ENCODE data around the gene COL7A1. TPM values are rescaled to one million over a fixed set of nuclear protein-coding genes. Genes with fewer than 3 reads are reported as not detected.

COL7A1 gene
- total RNA-seq, 1 experiment from 2014 or later = 5.2 TPM

- H3K27me3 Mint-ChIP-seq (ENCODE audit: insufficient read depth, unreplicated experiment) = no peaks in the 10 kb centered on the region
- Histone ChIP-seq H3K9me3 (no peaks in the 10 kb centered on the region), H3K36me3 (ENCODE audit: control insufficient read depth, insufficient read depth, low read length) (no peaks in the 10 kb centered on the region), H3K4me1 (no peaks in the 10 kb centered on the region), H3K4me3 (ENCODE audit: low read depth, low read length) (no peak overlapping the region), H3K27me3 (replicated peaks; ENCODE audit: control insufficient read depth, insufficient read depth, low read length) (no peaks in the 10 kb centered on the region)
- no peak for TF ChIP-seq CTCF (IDR thresholded peaks at IDR 0.05; ENCODE audit: insufficient read depth in 1 of 2, low read depth in 1 of 2, low read length in 1 of 2, severe bottlenecking in 1 of 2, unreplicated experiment in 1 of 2)
- no peak for DNase-seq
- intact Hi-C loops (cut with micrococcal nuclease; ENCODE audit: unreplicated experiment) = no loop called here
- ChIA-PET CTCF (no interaction called here), POLR2A (no interaction called here)
- no peak overlapping the region for H3K4me3 Mint-ChIP-seq (ENCODE audit: unreplicated experiment)
- BruUV-seq (replicated peaks) = no TSS peak
- H3K9me3 Mint-ChIP-seq (ENCODE audit: unreplicated experiment) = no peaks in the 10 kb centered on the region
- no peaks in the 10 kb centered on the region for H3K4me1 Mint-ChIP-seq (ENCODE audit: low read depth, unreplicated experiment)
- no peaks in the 10 kb centered on the region for H3K36me3 Mint-ChIP-seq (ENCODE audit: insufficient read depth, unreplicated experiment)
- H3K27ac Mint-ChIP-seq (ENCODE audit: unreplicated experiment) = no peak overlapping the region
Observed at GRCh38 chr3:48569808-48570450, 25.2 kb downstream of the COL7A1 start.

GRCh38 chr3:48569400-48569799 is 25.7 kb downstream of the COL7A1 start:
- Histone ChIP-seq H3K4me1 (no peaks in the 10 kb centered on the region), H3K4me3 (ENCODE audit: low read depth, low read length) (no peak overlapping the region), H3K27me3 (replicated peaks; ENCODE audit: control insufficient read depth, insufficient read depth, low read length) (no peaks in the 10 kb centered on the region), H3K36me3 (ENCODE audit: control insufficient read depth, insufficient read depth, low read length) (no peaks in the 10 kb centered on the region), H3K9me3 (no peaks in the 10 kb centered on the region)
- no peaks in the 10 kb centered on the region for H3K9me3 Mint-ChIP-seq (ENCODE audit: unreplicated experiment)
- TF ChIP-seq CTCF (IDR thresholded peaks at IDR 0.05; ENCODE audit: insufficient read depth in 1 of 2, low read depth in 1 of 2, low read length in 1 of 2, severe bottlenecking in 1 of 2, unreplicated experiment in 1 of 2) = no peak
- no peak overlapping the region for H3K27ac Mint-ChIP-seq (ENCODE audit: unreplicated experiment)
- intact Hi-C loops (cut with micrococcal nuclease; ENCODE audit: unreplicated experiment) = no loop called here
- H3K27me3 Mint-ChIP-seq (ENCODE audit: insufficient read depth, unreplicated experiment) = no peaks in the 10 kb centered on the region
- H3K4me3 Mint-ChIP-seq (ENCODE audit: unreplicated experiment) = no peak overlapping the region
- DNase-seq = no peak
- no peaks in the 10 kb centered on the region for H3K36me3 Mint-ChIP-seq (ENCODE audit: insufficient read depth, unreplicated experiment)
- CTCF ChIA-PET = no interaction called here
- POLR2A ChIA-PET = no interaction called here
- no TSS peak for BruUV-seq (replicated peaks)
- H3K4me1 Mint-ChIP-seq (ENCODE audit: low read depth, unreplicated experiment) = no peaks in the 10 kb centered on the region

GRCh38 chr3:48568476-48568875 is 26.7 kb downstream of the COL7A1 start:
- Mint-ChIP-seq H3K27me3 (ENCODE audit: insufficient read depth, unreplicated experiment) (no peaks in the 10 kb centered on the region), H3K9me3 (ENCODE audit: unreplicated experiment) (no peaks in the 10 kb centered on the region), H3K4me3 (ENCODE audit: unreplicated experiment) (no peak overlapping the region), H3K36me3 (ENCODE audit: insufficient read depth, unreplicated experiment) (no peaks in the 10 kb centered on the region), H3K4me1 (ENCODE audit: low read depth, unreplicated experiment) (no peaks in the 10 kb centered on the region), H3K27ac (ENCODE audit: unreplicated experiment) (no peak overlapping the region)
- no peak overlapping the region for H3K4me3 ChIP-seq (ENCODE audit: low read depth, low read length)
- intact Hi-C loops (cut with micrococcal nuclease; ENCODE audit: unreplicated experiment) = no loop called here
- ChIA-PET CTCF (no interaction called here), POLR2A (no interaction called here)
- no TSS peak for BruUV-seq (replicated peaks)
- no peaks in the 10 kb centered on the region for H3K4me1 ChIP-seq
- no peak for TF ChIP-seq CTCF (IDR thresholded peaks at IDR 0.05; ENCODE audit: insufficient read depth in 1 of 2, low read depth in 1 of 2, low read length in 1 of 2, severe bottlenecking in 1 of 2, unreplicated experiment in 1 of 2)
- H3K9me3 ChIP-seq = no peaks in the 10 kb centered on the region
- no peaks in the 10 kb centered on the region for H3K27me3 ChIP-seq (replicated peaks; ENCODE audit: control insufficient read depth, insufficient read depth, low read length)
- DNase-seq = no peak
- no peaks in the 10 kb centered on the region for H3K36me3 ChIP-seq (ENCODE audit: control insufficient read depth, insufficient read depth, low read length)

All from Caco-2 (cell line).